AG09309 (cell line): ENCODE measurements around the gene CLCF1.
"Not testable (repeated sequence)": the region's sequence is repeated elsewhere in the genome, so short reads cannot be mapped to it uniquely, and the experiment has no call there.

Source experiments
- DNase-seq: peaks from one replicate; pipeline ENCODE4 v3.0.0-alpha.2; 2010; ENCODE audit warnings: low read depth
- H3K4me3 ChIP-seq: 2 replicates; pipeline ENCODE4 v1.5.1; 2011; ENCODE audit warnings: mild to moderate bottlenecking, low read depth, low read length, moderate library complexity; ENCODE audit not compliant: control insufficient read depth
- CTCF ChIP-seq: IDR thresholded peaks from 2 replicates; pipeline ENCODE4 v1.5.1; 2011; ENCODE audit warnings: mild to moderate bottlenecking, low read depth, low read length, inconsistent platforms; ENCODE audit not compliant: insufficient read depth, control insufficient read depth; ENCODE audit errors: missing control alignments

Gene CLCF1

DNA sequence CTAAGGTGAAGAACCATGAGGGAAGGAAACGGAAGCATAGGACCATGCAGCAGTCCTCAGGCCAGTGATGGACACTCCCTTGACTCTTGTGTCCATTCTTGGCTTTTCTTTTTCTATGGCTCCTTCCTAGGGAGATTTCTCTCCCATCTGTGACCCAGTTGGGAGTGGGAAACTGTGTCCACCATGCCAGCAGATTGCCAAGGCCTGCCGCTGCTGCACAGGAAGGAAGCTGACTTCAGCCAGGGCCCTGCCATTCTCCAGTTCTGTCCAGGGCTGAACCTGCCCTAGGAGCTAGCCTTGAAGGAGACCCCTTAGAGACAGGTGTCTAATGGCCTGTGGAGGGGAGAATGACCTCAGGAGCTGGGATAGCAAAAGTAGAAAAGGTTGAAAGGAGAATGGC is 52.7 kb downstream of the CLCF1 start:
- no peak for DNase-seq
- TF ChIP-seq CTCF = no peak
- no peak overlapping the region for H3K4me3 ChIP-seq

GRCh38 chr11:67320011-67320410 is 53.4 kb downstream of the CLCF1 start:
- no peak for TF ChIP-seq CTCF

GRCh38 chr11:67318876-67319275 is 54.5 kb downstream of the CLCF1 start:
- DNase-seq = not testable (repeated sequence)

More at GRCh38 chr11:67320011-67320410, 53.4 kb downstream of the CLCF1 start:
- DNase-seq = no peak
- H3K4me3 ChIP-seq = no peak overlapping the region

DNA sequence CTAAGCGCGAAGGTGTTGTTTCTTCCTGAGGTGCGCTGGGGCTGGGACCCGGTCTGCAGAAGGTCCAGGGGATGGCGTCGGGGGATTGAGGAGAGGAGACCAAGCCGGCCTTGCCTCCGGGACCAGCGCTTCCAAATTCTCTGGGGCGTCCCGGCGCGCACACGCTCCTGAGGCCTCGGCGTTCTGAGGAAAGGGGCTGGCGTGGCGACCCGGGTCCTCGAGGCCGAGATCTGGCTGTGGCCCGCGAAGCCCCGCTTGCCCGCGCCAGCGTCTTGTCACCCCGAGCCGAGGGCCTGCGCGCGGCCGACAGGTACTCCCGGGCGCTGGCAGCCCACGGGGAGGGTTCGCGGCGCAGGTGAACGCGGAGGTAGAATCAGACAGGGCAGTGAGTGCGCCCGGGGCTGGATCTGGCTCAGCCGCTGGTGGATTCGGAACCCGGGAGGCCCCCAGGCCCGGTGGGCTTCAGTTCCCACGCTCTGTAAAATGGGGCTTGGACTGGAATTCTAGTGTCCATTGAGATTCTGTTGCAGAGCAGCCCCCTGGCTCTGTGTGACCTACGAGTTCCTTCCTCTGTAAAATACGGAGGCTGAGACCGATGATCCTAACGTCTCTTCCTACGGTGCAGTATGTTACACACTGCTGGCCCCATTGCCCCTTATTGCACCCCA is 55.4 kb downstream of the CLCF1 start:
- no peak for TF ChIP-seq CTCF
- DNase-seq = no peak
- H3K4me3 ChIP-seq = peak overlapping the region; percentile 84

More at GRCh38 chr11:67318876-67319275, 54.5 kb downstream of the CLCF1 start:
- H3K4me3 ChIP-seq = not testable (repeated sequence)

DNA sequence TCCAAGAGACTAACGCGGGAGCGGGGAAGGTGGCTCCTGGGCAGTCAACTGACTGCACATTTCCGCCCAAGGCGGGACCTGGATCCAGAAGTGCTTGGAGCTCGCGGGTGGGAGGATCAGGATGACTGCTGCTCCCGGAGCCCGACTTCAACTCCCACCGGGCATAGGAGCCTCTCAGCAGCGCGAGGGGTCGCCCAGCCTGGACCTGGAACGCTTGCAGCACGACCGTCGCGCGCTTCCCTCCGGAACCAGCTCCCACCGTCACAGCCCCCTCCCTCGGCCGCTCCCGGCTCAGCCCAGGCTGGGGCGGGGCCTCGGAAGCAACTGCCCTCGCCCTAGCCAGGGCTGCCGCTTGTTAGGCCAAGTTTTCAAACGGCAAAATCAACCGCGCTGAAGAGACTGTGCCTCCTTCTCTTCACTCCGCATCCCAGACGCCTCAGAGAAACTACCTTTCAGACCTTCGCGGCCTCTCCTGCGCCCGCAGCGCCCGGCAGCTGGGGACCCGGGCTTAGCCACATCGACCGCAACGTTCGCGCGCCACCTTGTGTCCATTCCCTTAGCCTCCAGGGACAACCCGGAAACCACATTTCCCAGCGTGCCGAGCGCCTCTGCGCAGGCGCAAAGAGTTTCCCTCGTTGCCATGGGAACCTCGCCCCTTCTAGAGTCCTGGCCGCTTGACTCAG is 56.1 kb downstream of the CLCF1 start:
- H3K4me3 ChIP-seq = peak overlapping the region; percentile 84
- TF ChIP-seq CTCF = peak; percentile 93

DNA sequence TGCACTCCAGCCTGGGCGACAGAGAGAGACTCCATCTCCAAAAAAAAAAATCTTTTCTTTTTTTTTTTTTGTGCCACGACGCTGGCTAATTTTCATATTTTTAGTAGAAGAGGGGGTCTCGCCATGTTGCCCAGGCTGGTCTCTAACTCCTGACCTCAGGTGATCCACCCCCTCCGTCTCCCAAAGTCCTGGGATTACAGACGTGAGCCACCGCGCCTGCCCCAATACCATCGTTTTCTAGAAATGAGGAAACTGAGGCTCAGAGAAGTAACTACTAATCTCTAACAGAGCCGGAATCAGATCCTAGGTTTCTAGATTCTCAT is 56.6 kb downstream of the CLCF1 start:
- TF ChIP-seq CTCF = no peak
- no peak for DNase-seq
- H3K4me3 ChIP-seq = peak overlapping the region; percentile 84

More for the DNA sequence above, 56.1 kb downstream of the CLCF1 start:
- DNase-seq = peak; percentile 66

DNA sequence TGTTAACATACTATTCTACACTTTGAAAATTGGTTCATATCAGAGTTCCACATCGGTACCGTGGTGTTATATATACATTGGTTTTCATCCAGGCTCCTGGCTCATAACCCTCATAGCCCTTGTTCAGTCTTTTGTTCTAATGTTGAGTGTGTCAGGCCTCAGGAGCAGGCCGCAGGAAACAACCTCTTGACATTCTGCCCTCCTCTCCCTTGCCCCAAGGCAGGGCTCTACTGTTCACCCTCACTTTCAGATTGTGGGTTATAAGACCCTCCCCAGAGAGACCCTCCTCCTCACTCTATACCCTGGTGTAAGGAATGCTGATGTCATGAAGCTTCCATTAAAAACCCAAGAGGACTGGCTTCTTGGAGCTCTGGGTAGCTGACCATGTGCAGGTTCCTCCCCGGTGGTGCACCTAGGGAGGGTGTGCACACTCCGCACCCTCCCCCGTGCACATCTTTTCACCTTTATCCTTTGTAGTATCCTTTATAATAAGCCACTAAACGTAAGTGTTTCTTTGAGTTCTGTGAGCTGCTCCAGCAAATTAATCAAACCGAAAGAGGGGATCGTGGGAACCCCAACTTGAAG is 58.0 kb downstream of the CLCF1 start:
- no peak for DNase-seq
- no peak for TF ChIP-seq CTCF
- H3K4me3 ChIP-seq = no peak overlapping the region
